ENCODE results near the gene RNF207. TPM values are rescaled to one million over a fixed set of nuclear protein-coding genes. Genes with fewer than 3 reads are reported as not detected.

Gene RNF207
- total and polyA plus RNA-seq, 2 of the 4 experiments (the other 2 are of a cell fraction): 2.7 to 17.2 TPM

DNA sequence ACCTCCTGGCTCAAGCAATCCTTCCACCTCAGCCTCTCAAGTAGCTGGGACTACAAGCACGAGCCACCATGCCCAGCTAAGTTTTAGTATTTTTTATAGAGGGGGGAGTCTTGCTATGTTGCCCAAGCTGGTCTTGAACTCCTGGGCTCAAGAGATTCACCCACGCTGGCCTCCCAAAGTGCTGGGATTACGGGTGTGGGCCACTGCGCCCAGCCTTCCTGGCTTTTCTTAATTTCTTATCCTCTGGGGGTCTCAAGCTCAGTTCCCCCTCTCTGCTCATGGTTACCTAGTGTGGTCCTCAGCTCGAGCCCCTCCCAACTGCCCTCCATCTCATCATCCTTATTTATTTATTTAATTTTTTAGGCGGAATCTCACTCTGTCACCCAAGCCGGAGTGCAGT lies 3.7 kb upstream of the RNF207 start:
- ChIA-PET CTCF (interaction anchor here (0.7 kb wide), 1 partner anchor 268 kb away, joined by 4 read pairs; no protein-coding TSS in a partner anchor), POLR2A (ENCODE audit: unreplicated experiment) (no interaction called here)
- Histone ChIP-seq H4K91ac (ENCODE audit: insufficient read depth, low read depth, low read length) (no peak overlapping the region), H3K4ac (ENCODE audit: low read depth, low read length) (no peak overlapping the region), H3K4me3 (ENCODE audit: insufficient read depth, low read depth, low read length) (no peak overlapping the region), H3K79me1 (ENCODE audit: low read depth in 1 of 2, low read length in 2 of 2) (peaks cover 7 to 22% of the 10 kb centered on the region in 2 experiments; a peak in 3 of 4 replicates), H3K27me3 (ENCODE audit: control insufficient read depth, insufficient read depth, low read length) (no peaks in the 10 kb centered on the region; the same call in 1 of the 2 replicates), H3K14ac (replicated peaks; ENCODE audit: low read depth, low read length) (no peak overlapping the region), H2BK20ac (ENCODE audit: low read depth, low read length) (no peak overlapping the region), H3K4me2 (ENCODE audit: low read depth, low read length) (no peak overlapping the region), H2BK5ac (ENCODE audit: low read depth, low read length, poor library complexity, severe bottlenecking) (no peak overlapping the region), H4K20me1 (ENCODE audit: insufficient read depth, low read length) (peaks cover 17% of the 10 kb centered on the region; the same call in 1 of the 2 replicates), H2BK120ac (ENCODE audit: low read depth, low read length) (no peak overlapping the region), H2AK9ac (replicated peaks; ENCODE audit: low read depth, low read length, poor library complexity) (no peak overlapping the region), H3K36me3 (ENCODE audit: control insufficient read depth, insufficient read depth, low read length) (no peaks in the 10 kb centered on the region), H3K9me3 (ENCODE audit: control insufficient read depth, insufficient read depth, low read length) (no peaks in the 10 kb centered on the region), H4K5ac (ENCODE audit: low read depth, low read length) (no peak overlapping the region), H3K27ac (ENCODE audit: insufficient read depth, low read length) (no peak overlapping the region), H3K4me1 (ENCODE audit: control insufficient read depth, insufficient read depth, low read length) (peaks cover 6% of the 10 kb centered on the region; the same call in 1 of the 2 replicates), H3K23ac (ENCODE audit: low read depth, low read length) (no peak overlapping the region), H2AFZ (replicated peaks; ENCODE audit: low read length, poor library complexity) (no peak overlapping the region), H2BK15ac (ENCODE audit: low read depth, low read length) (no peak overlapping the region), H4K8ac (ENCODE audit: low read depth in 2 of 2, low read length in 2 of 2) (no peak overlapping the region), H3K9ac (ENCODE audit: low read depth, low read length) (no peak overlapping the region), H3K9me1 (ENCODE audit: insufficient read depth, low read length) (peaks cover 15% of the 10 kb centered on the region), H3K56ac (ENCODE audit: extremely low read depth, insufficient read depth, low read length) (no peak overlapping the region), H2AK5ac (ENCODE audit: low read depth, low read length) (no peak overlapping the region), H3K18ac (ENCODE audit: low read depth, low read length) (no peak overlapping the region)
- WGBS, 2 experiments (ENCODE audit: extremely low coverage in 2 of 2, insufficient read length in 1 of 2): 80% methylated on average over 5 of the region's 7 CpGs; no CpG with 5 or more reads in 1 of the 2 experiments
- no peak for TF ChIP-seq SMC3 (IDR thresholded peaks at IDR 0.05; ENCODE audit: low read depth, low read length)
- TF ChIP-seq RCOR1 (IDR thresholded peaks at IDR 0.05; ENCODE audit: insufficient replicate concordance, low read length): no peak
- TF ChIP-seq MAFK (IDR thresholded peaks at IDR 0.05; ENCODE audit: low read depth, low read length): no peak
- in situ Hi-C loops (cut with MboI; ENCODE audit: low sequenced_read_pairs): no loop called here
- intact Hi-C loops (cut with micrococcal nuclease): no loop called here
- dilution Hi-C loops (cut with HindIII; ENCODE audit: low sequenced_read_pairs, unreplicated experiment): no loop called here
- DNase-seq: no peak
- no peak for ATAC-seq (ENCODE audit: low read depth)
- BruUV-seq (replicated peaks): no TSS peak
